ENCODE measurements around the gene P2RY1.

Gene P2RY1

DNA sequence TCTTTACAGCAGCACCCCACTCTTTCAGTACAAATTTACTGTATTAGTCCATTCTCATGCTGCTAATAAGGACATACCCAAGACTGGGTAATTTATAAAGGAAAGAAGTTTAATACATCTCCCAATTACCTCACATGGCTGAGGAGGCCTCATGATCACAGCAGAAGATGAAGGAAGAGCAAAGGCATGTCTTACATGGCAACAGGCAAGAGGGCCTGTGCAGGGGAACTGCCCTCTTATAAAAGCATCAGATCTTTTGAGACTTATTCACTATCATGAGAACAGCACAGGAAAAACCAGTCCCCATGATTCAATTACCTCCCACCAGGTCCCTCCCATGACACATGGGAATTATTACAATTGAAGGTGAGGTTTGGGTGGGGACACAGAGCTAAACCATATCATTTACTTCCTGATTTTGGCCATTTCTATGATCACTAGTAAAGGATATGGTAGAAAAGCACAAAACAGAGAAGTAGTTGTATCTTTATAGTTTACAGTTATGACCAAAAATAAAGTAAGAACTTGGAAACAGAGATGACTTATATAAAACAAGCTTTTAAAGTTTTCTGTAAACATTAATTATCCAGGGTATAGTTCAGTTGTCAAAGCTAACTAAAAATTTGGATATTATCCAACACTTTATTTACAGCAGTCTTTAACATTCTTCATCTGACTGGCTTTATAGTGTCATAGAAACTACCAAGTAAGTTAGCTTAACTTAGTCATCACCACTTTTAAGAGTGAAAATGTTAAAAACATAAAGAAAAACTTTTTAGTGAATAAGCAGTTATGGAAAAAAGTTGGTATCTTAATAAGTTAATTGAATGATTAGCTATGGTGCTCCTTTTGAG lies 40.2 kb downstream of the P2RY1 start:
- no peak for DNase-seq (ENCODE audit: extremely low read depth, insufficient read length)
- H3K36me3 ChIP-seq (ENCODE audit: control insufficient read depth, insufficient read depth, low read length), result no peaks in the 10 kb centered on the region
- H3K27me3 ChIP-seq (replicated peaks; ENCODE audit: control insufficient read depth, insufficient read depth, low read length), result no peaks in the 10 kb centered on the region
- no peak overlapping the region for H3K4me3 ChIP-seq (replicated peaks; ENCODE audit: low read depth, low read length)
- TF ChIP-seq, protein P1, sequence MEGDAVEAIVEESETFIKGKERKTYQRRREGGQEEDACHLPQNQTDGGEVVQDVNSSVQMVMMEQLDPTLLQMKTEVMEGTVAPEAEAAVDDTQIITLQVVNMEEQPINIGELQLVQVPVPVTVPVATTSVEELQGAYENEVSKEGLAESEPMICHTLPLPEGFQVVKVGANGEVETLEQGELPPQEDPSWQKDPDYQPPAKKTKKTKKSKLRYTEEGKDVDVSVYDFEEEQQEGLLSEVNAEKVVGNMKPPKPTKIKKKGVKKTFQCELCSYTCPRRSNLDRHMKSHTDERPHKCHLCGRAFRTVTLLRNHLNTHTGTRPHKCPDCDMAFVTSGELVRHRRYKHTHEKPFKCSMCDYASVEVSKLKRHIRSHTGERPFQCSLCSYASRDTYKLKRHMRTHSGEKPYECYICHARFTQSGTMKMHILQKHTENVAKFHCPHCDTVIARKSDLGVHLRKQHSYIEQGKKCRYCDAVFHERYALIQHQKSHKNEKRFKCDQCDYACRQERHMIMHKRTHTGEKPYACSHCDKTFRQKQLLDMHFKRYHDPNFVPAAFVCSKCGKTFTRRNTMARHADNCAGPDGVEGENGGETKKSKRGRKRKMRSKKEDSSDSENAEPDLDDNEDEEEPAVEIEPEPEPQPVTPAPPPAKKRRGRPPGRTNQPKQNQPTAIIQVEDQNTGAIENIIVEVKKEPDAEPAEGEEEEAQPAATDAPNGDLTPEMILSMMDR (IDR thresholded peaks at IDR 0.05; ENCODE audit: insufficient read depth, low read length, poor library complexity, severe bottlenecking), result no peak

DNA sequence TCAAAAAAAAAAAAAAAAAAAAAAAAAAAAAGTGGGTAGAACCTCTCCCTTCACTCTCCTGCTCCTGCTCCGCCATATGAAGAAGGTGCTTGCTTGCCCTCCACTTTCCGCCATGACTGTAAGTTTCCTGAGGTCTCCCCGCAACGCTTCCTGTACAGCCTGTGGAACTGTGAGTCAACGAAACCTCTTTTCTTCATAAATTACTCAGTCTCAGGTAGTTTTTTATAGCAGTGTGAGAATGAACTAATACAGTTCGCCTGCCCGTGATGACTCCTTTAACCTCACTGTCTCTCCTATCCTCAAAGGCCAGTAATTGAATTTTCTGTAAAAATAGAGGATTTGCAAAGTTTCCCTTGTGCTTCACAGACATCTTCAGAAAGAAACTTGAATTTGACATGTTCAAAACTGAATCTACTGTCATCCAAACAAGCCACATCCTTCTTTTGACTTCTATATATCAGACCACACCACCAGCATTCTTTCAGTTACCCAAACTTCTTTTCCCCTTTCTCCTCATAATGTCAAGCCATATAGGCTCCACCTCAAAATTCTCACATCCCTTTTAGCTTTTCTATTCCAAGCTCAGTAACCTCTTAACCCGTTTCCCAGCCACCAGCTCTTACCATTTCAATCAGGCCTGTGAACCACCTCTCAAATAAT lies 44.3 kb downstream of the P2RY1 start:
- Histone ChIP-seq H3K36me3 (ENCODE audit: control insufficient read depth, insufficient read depth, low read length) (no peaks in the 10 kb centered on the region), H3K4me3 (replicated peaks; ENCODE audit: low read depth, low read length) (no peak overlapping the region), H3K27me3 (replicated peaks; ENCODE audit: control insufficient read depth, insufficient read depth, low read length) (no peaks in the 10 kb centered on the region)
- peak; percentile 11 for DNase-seq (ENCODE audit: extremely low read depth, insufficient read length)
- TF ChIP-seq, protein P1 (IDR thresholded peaks at IDR 0.05; ENCODE audit: insufficient read depth, low read length, poor library complexity, severe bottlenecking), result no peak

DNA sequence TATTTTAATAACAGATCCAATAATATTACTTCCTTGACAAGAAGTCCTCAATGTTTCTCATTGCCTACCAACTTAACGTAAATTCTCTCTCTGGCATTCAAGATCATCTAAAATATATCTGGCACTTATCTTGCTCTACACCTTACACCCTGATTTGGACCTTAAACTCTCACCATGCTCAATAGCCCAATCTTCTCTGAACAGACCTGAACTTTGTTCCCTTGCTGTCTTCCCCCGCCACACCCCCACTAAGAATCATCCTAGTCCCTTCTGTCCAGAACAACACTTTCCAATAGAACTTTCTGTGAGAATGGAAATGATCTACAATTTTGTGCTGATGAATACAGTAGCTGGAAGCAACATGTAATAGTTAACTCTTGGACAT lies 44.9 kb downstream of the P2RY1 start:
- Histone ChIP-seq H3K36me3 (ENCODE audit: control insufficient read depth, insufficient read depth, low read length) (no peaks in the 10 kb centered on the region), H3K4me3 (replicated peaks; ENCODE audit: low read depth, low read length) (no peak overlapping the region), H3K27me3 (replicated peaks; ENCODE audit: control insufficient read depth, insufficient read depth, low read length) (no peaks in the 10 kb centered on the region)
- DNase-seq (ENCODE audit: extremely low read depth, insufficient read length), result no peak
- TF ChIP-seq, protein P1 (IDR thresholded peaks at IDR 0.05; ENCODE audit: insufficient read depth, low read length, poor library complexity, severe bottlenecking), result no peak

DNA sequence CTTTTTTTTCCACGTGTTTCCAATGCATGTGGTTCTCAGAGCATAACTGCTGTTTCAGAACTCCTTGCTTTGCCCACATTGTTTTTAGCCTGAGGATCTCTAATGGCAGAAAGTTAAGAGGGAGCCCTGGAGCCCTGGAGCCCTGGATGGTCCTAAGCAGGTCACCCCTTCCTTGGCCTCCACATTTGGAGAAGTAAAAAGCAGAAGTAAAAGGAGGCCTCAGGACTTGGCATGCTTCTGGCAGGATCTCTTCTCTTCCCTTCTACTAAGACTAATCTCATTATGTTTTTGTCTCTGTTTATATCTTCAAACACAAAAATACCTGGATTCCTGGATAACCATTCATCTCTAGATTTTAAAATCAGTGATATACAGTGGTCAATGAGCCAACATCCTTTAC lies 50.1 kb downstream of the P2RY1 start:
- Histone ChIP-seq H3K4me3 (replicated peaks; ENCODE audit: low read depth, low read length) (no peak overlapping the region), H3K36me3 (ENCODE audit: control insufficient read depth, insufficient read depth, low read length) (no peaks in the 10 kb centered on the region), H3K27me3 (replicated peaks; ENCODE audit: control insufficient read depth, insufficient read depth, low read length) (no peaks in the 10 kb centered on the region)
- no peak for DNase-seq (ENCODE audit: extremely low read depth, insufficient read length)
- TF ChIP-seq, protein P1 (IDR thresholded peaks at IDR 0.05; ENCODE audit: insufficient read depth, low read length, poor library complexity, severe bottlenecking), result no peak

All from GM06990 (cell line).